ENCODE data around the gene STXBP1.

Gene STXBP1

GRCh38 chr9:127698386-127698785 is 86.3 kb downstream of the STXBP1 start:
- Histone ChIP-seq H3K4me1 (ENCODE audit: low read length) (peaks cover 4% of the 10 kb centered on the region; the same call in 1 of the 2 replicates), H3K27ac (ENCODE audit: low read length) (no peak overlapping the region), H3K27me3 (ENCODE audit: low read depth, low read length) (no peaks in the 10 kb centered on the region), H3K4me2 (ENCODE audit: low read length) (peak overlapping the region; percentile 78; the same call in 1 of the 2 replicates), H3K9me3 (ENCODE audit: insufficient read depth, low read length) (no peaks in the 10 kb centered on the region), H4K20me1 (ENCODE audit: insufficient read depth, low read length) (no peaks in the 10 kb centered on the region), H3K79me2 (ENCODE audit: low read length) (no peaks in the 10 kb centered on the region), H2AFZ (ENCODE audit: low read depth, low read length) (no peak overlapping the region), H3K9ac (ENCODE audit: low read length) (no peak overlapping the region), H3K4me3 (ENCODE audit: low read length) (no peak overlapping the region), H3K36me3 (replicated peaks; ENCODE audit: low read depth, low read length) (no peaks in the 10 kb centered on the region)
- no peak for TF ChIP-seq CTCF (IDR thresholded peaks at IDR 0.05; ENCODE audit: low read depth, low read length)
- TF ChIP-seq EZH2phosphoT487 (IDR thresholded peaks at IDR 0.05; ENCODE audit: low read depth), result no peak

- Histone ChIP-seq H3K9ac (ENCODE audit: low read length) (peak overlapping the region; percentile 48; the same call in 1 of the 2 replicates), H3K9me3 (ENCODE audit: insufficient read depth, low read length) (no peaks in the 10 kb centered on the region), H3K79me2 (ENCODE audit: low read length) (no peaks in the 10 kb centered on the region), H3K4me2 (ENCODE audit: low read length) (peak overlapping the region; percentile 78), H3K4me3 (ENCODE audit: low read length) (peak overlapping the region; percentile 80), H4K20me1 (ENCODE audit: insufficient read depth, low read length) (no peaks in the 10 kb centered on the region), H3K4me1 (ENCODE audit: low read length) (peaks cover 4% of the 10 kb centered on the region; the same call in 1 of the 2 replicates), H3K27ac (ENCODE audit: low read length) (no peak overlapping the region), H2AFZ (ENCODE audit: low read depth, low read length) (peak overlapping the region; percentile 95), H3K36me3 (replicated peaks; ENCODE audit: low read depth, low read length) (no peaks in the 10 kb centered on the region), H3K27me3 (ENCODE audit: low read depth, low read length) (no peaks in the 10 kb centered on the region)
- TF ChIP-seq EZH2phosphoT487 (IDR thresholded peaks at IDR 0.05; ENCODE audit: low read depth), result no peak
- no peak for TF ChIP-seq CTCF (IDR thresholded peaks at IDR 0.05; ENCODE audit: low read depth, low read length)
These were observed 87.1 kb downstream of the STXBP1 start for GRCh38 chr9:127698985-127699670.

GRCh38 chr9:127700140-127700539 is 88.1 kb downstream of the STXBP1 start:
- Histone ChIP-seq H3K79me2 (ENCODE audit: low read length) (no peaks in the 10 kb centered on the region), H3K4me3 (ENCODE audit: low read length) (no peak overlapping the region), H3K36me3 (replicated peaks; ENCODE audit: low read depth, low read length) (no peaks in the 10 kb centered on the region), H2AFZ (ENCODE audit: low read depth, low read length) (no peak overlapping the region), H3K9me3 (ENCODE audit: insufficient read depth, low read length) (no peaks in the 10 kb centered on the region), H3K9ac (ENCODE audit: low read length) (no peak overlapping the region), H3K4me2 (ENCODE audit: low read length) (no peak overlapping the region), H4K20me1 (ENCODE audit: insufficient read depth, low read length) (no peaks in the 10 kb centered on the region), H3K4me1 (ENCODE audit: low read length) (peaks cover 4% of the 10 kb centered on the region; the same call in 1 of the 2 replicates), H3K27me3 (ENCODE audit: low read depth, low read length) (no peaks in the 10 kb centered on the region), H3K27ac (ENCODE audit: low read length) (no peak overlapping the region)
- TF ChIP-seq EZH2phosphoT487 (IDR thresholded peaks at IDR 0.05; ENCODE audit: low read depth) (no peak), CTCF (IDR thresholded peaks at IDR 0.05; ENCODE audit: low read depth, low read length) (no peak)

GRCh38 chr9:127700594-127701255 is 88.6 kb downstream of the STXBP1 start:
- Histone ChIP-seq H3K4me3 (ENCODE audit: low read length) (no peak overlapping the region), H3K27me3 (ENCODE audit: low read depth, low read length) (no peaks in the 10 kb centered on the region), H2AFZ (ENCODE audit: low read depth, low read length) (no peak overlapping the region), H3K9ac (ENCODE audit: low read length) (no peak overlapping the region), H3K79me2 (ENCODE audit: low read length) (no peaks in the 10 kb centered on the region), H3K4me2 (ENCODE audit: low read length) (no peak overlapping the region), H3K9me3 (ENCODE audit: insufficient read depth, low read length) (no peaks in the 10 kb centered on the region), H3K4me1 (ENCODE audit: low read length) (peaks cover 4% of the 10 kb centered on the region; the same call in 1 of the 2 replicates), H4K20me1 (ENCODE audit: insufficient read depth, low read length) (no peaks in the 10 kb centered on the region), H3K27ac (ENCODE audit: low read length) (no peak overlapping the region), H3K36me3 (replicated peaks; ENCODE audit: low read depth, low read length) (no peaks in the 10 kb centered on the region)
- TF ChIP-seq CTCF (IDR thresholded peaks at IDR 0.05; ENCODE audit: low read depth, low read length) (no peak), EZH2phosphoT487 (IDR thresholded peaks at IDR 0.05; ENCODE audit: low read depth) (no peak)
